ENCODE data around the gene SMPDL3B. TPM values are rescaled to one million over a fixed set of nuclear protein-coding genes. Genes with fewer than 3 reads are reported as not detected.
A peak's percentile ranks its signal among the peaks of the same experiment; 100 is the strongest.

The SMPDL3B gene, protein sequence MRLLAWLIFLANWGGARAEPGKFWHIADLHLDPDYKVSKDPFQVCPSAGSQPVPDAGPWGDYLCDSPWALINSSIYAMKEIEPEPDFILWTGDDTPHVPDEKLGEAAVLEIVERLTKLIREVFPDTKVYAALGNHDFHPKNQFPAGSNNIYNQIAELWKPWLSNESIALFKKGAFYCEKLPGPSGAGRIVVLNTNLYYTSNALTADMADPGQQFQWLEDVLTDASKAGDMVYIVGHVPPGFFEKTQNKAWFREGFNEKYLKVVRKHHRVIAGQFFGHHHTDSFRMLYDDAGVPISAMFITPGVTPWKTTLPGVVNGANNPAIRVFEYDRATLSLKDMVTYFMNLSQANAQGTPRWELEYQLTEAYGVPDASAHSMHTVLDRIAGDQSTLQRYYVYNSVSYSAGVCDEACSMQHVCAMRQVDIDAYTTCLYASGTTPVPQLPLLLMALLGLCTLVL
- polyA plus RNA-seq (ENCODE audit: insufficient read length in 3 of 3) = 10 to 100 TPM; 11.0 to 12.7 (median 12.4) TPM

DNA sequence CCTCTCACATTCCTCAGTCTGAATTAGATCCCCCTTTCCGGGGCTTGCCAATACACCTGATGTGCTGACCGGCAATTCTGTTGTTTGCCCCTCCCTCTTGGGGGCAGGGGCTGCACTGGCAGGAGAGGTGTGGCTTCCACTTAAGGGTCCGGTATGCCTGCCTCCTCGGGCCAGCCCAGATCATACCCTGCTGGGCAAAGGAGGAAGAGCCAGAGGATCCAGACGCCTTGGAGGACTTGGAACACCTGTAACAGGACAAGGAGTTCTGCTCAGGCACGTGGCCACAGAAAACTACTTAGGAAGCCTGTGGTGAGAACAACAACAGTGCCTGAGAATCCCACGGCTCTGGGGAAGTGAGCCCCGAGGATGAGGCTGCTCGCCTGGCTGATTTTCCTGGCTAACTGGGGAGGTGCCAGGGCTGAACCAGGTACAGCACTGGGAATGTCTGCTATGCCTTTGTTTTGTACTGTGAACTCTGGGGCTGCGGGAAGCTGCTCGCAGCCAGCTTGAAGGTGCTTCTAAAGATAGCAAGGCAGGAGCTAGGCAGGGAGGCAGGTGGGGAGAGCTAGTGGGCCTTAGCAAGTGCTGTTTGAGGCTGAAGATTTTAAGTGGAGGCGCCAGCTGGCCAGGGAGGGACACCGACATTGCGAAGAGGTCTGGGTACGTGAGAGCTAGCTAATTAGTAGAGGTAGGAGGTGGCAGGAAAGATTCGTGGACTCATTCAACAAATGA is at the start of gene SMPDL3B:
SMPDL3B (plus strand) TSS at position 183 of the 732 bp plus-strand sequence; CDS start at position 367, 184 bp downstream.
- DNase-seq (ENCODE audit: low read depth in 3 of 3, low spot score in 2 of 3) = peak; percentile 36 to 49 (median 39)

DNA sequence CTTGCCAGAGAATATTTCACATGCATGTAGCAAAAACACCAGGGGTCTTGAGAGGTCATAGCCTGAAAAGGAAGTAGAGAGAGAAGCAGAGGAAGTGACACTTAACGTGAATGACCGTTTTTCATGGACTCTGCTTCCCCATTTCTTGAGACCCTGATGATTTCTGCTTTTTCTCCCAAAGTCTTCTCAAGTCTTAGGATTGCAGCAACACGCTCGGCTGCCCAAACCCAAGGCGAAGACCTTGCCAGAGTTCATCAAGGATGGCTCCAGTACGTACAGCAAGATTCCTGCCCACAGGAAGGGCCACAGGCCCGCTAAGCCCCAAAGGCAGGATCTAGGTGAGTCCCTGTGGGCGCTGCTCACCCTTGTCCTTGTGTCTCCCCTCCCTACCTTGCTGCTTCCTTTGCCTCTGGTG is 49.7 kb upstream of the SMPDL3B start:
- DNase-seq (ENCODE audit: low read depth in 3 of 3, low spot score in 2 of 3) = no peak

DNA sequence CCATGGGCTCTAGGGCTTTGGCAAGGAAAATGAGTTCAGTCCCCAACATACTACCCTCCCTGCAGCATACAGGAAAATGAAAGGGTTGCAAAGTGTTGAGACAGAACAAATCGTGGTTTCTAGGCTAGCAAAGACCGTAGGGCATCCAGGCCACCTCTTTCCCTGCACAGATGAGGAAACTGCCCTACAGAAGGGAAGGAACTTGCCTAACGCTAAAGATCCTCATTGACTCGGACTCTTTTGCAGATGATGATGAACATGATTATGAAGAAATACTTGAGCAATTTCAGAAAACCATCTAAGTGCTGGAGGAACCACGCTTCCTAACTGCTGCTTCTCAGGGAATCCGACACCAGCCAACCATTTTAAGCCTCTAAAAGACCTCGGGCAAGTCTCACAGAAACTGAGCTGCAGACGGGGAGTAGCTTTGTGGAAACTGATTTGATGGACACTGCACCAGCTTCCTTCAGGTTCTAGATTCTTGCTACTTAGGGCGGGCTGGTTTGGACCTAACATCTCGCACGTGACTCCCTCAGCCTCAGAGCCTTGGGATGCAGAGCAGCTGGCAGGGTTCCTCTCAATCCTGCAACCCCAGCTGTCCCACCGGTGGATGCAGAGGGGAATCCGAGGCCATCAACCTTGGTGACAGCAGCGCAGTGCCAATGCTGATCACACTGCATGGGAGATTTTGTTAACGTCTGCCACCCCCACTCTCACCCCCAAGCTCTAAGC is 49.0 kb upstream of the SMPDL3B start:
- DNase-seq (ENCODE audit: low read depth in 3 of 3, low spot score in 2 of 3) = no peak

DNA sequence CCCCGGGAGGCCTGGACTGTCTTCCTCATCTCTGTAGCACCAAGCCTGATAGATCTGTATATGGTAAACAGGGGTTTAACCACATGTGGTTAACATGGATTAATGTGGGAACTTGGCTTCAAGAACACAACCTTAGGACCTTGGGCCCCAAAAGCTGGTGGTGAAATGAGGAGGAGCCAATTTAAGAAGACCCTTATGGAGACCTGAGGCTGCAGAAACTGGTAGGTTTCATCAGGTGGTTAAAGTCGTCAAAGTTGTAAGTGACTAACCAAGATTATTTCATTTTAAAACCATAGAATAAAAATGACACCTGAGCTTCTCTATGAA is 48.5 kb upstream of the SMPDL3B start:
- no peak for DNase-seq (ENCODE audit: low read depth in 3 of 3, low spot score in 2 of 3)

DNA sequence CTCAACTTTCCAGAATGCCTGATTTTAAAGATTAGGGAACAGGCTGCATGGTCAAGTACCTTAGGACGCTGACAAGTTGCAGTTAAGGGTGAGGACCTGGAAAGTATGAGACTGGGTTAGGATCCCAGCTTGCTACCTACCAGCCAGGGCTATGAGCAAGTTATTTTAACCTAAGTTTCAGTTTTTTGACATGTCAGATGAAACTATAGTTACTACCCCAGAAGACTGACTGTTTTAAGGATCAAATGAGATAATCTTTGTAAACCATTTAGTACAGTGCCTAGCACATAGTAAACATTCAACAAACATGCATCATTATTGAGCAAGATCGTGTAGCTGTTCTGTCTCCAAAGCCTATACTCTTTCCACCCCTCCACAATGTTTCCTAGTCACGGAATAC is 48.1 kb upstream of the SMPDL3B start:
- DNase-seq (ENCODE audit: low read depth in 3 of 3, low spot score in 2 of 3) = no peak

DNA sequence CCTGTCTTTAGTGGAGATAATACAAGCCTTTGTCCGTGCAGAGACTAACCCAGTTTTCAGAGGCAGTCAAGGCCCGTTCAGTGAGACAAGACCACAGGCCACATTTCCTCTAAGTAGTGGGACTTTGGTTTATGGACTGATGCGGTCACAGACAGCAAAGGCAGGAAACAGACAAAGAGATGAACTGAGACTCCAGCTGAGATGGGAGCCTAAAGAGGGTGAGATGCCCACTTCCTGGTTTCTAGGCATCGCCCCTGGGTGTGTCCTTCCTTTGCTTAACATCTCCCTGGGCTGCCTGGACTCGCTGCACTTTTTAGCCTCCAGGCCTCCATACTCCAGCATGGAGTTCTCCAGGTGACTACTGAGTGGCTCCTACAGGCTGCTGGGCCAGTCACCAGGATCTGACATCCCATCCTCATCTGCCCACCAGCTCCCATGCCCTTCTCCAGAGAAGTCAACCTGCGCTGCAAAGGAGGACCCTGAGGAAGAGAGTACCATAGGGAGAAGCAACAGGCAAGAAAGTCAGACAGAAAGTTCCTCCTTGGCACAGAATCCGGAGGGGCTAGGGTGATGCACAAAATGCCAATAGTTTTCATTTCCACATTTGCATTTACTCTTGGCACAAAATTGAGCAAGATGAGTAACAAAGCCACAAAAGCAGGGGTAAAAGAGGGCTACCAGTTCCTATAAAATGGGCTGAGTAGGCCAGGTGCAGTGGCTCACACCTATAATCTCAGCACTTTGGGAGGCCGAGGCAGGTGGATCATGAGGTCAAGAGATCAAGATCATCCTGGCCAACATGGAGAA is 47.4 kb upstream of the SMPDL3B start:
- DNase-seq (ENCODE audit: low read depth in 3 of 3, low spot score in 2 of 3) = no peak

DNA sequence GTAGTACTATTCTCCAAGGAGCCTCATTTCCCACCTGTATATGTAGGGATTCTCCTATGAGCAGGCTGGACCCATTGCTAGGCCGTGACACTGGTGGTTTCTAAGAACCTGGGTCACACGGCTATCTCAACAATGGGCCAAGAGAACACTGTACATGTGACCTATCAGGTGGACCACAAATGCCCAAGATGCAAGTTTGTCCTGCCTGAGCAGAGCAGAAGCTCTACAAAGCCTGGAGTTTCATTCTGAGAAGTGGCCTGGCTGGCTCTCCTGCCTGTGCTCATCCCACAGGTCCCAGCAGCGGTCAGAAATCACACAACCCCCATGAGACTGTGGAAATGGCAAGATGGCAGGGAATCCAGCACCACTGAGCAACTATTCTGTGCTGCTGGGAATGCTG is 45.3 kb upstream of the SMPDL3B start:
- DNase-seq (ENCODE audit: low read depth in 3 of 3, low spot score in 2 of 3) = no peak

DNA sequence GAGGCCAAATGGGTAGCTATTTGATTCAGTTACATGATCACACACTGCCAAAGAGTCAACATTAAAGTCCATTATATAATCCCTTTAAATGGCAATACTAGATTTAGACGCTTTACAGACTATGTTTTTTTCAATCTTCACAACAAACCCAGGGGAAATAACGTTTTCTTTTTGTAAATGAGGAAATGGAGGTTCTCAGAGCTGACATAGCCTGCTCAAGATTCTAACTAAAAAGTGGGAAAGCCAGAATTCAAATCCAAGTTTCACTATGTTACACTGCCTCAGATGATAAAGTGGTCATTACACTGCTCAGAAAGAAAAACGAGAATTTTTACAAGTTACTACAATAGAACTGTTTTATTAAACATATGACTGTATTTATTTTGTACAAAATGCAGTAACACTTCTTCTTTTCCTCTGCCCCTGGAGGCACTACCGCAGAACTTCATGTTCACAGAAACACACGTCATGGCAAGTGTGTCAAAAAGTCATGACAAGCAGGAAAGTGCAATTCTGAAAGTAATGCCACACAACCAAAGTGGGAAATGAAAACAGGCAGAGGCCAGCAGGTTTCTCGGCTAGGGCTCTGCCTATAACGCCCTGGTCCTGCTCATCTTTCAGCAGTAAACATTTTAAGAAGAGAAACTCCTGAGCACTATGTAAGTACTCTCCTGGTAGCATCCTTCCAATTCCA is 43.5 kb upstream of the SMPDL3B start:
- no peak for DNase-seq (ENCODE audit: low read depth in 3 of 3, low spot score in 2 of 3)

DNA sequence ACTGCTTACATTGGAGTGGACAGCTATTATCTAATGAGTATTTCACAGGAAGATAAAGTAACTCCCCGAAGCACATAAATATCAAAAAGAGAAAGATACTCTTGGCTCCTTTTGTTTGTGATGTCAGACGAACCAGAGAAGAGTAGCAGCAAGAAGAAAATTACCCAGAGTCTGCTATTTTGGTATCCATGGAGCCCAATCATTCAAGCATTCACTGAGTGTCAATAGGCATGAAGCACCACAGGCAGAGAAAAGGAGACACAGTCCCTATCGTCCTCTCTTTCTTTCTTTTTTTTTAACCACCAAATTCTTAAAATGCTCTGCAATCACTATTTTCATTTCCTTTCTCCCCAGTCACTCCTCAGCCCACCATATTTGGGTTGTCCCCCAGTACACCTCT is 40.3 kb upstream of the SMPDL3B start:
- no peak for DNase-seq (ENCODE audit: low read depth in 3 of 3, low spot score in 2 of 3)

DNA sequence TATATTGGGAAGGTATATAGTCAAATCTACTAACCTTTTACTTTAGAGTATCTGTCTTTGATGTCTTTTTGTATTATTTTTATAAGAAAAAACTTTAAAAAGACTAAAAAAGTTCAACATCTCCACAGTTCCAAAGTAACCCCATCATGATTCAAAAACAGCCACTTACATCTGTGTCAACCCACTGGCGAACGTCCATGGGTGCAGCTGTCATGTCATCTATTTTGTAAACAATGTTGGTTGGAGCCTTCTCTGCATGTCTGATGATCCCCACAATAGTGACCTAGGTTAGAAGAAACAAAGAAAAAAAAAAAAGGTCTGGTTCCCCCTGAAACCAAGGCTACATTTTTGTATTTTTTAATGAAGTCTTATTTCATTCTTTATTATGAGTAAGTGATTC is 28.0 kb upstream of the SMPDL3B start:
- DNase-seq (ENCODE audit: low read depth in 3 of 3, low spot score in 2 of 3) = no peak

DNA sequence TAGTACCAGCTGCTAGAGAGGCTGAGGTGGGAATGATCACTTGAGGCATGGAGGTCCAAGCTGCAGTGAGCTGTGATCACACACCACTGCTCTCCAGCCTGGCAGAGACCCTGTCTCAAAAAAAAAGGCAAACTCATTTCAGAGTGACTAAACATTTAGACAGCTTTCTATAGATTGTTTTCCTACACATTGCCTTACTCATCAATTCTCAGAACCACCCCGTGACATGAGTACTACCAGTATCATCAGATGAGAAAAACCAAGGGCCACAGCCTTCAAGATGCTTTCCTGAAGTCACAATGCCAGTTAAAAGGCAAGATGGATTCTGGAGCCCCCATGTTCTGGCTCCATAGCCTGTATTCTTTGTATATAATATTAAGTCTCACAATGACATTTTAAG is 22.4 kb upstream of the SMPDL3B start:
- no peak for DNase-seq (ENCODE audit: low read depth in 3 of 3, low spot score in 2 of 3)

DNA sequence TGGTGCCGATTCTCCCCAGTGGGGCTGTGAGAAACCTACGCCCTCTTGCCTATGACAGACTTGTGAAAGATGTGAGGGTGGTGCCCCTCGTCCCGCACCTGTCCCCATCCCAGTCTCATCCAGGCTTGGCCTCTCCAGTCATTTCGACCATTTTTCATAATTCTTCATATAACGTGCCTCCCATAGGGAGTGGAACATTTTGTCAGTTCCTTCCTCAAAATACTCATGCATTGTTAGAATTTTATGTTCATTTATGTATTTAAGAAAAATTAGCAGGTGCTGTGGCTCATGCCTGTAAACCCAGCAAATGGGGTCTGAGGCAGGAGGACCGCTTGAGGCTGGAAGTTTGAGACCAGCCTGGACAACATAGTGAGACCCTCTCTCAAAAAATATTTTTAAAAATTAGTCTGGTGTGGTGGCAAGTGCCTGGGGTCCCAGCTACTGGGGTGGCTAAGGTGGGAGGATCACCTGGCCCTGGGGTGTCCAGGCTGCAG is 19.7 kb upstream of the SMPDL3B start:
- DNase-seq (ENCODE audit: low read depth in 3 of 3, low spot score in 2 of 3) = no peak

DNA sequence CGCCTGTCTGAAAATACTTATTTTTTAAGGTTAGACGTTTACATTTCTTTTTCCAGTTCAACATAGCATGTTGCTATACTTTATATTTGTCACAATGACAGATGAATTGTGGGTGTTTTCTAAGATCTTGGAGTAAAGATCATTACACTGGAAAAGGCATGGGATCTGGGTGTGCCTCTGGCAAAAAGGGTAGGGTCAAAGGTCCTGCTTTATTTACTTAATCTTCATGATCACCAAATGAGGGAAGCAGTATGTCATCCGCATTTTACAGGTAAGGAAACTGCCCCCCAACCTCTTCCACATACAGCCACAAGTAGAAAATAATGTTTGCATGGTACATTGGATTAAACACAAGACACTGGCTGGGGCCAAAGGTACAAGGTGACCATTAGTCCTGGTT is 12.5 kb upstream of the SMPDL3B start:
- no peak for DNase-seq (ENCODE audit: low read depth in 3 of 3, low spot score in 2 of 3)

DNA sequence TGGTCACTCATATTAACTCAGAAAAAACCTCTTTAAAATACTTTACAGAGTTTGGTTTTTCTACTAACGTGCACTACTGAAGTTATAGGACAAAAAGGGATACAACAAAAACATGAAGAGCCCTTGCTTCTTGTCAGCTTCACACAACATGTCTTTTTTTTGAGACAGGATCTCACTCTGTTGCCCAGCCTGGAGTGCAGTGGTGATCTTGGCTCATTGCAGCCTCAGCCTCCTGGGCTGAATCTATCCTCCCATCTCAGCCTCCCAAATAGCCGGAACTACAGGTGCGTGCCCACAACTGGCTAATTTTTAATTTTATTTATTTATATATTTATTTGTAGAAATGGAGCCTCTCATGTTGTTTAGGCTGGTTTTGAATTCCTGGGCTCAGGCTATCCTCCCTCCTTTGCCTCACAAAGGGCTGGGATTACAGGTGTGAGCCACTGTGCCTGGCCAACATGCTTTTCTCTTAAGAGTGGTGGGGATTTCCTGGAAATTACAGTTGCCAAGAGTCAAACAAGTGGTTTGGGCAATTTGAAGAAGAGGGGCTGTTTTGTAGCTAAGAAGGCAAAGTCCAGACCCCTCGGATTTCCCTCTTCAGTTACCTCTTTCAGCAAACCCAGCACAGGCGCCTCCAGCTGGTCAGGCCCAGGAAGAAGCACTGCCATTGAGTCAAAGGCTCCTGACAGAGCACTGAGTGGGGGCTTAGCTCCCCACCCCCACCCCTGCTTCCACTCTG is 6.4 kb upstream of the SMPDL3B start:
- DNase-seq (ENCODE audit: low read depth in 3 of 3, low spot score in 2 of 3) = no peak

DNA sequence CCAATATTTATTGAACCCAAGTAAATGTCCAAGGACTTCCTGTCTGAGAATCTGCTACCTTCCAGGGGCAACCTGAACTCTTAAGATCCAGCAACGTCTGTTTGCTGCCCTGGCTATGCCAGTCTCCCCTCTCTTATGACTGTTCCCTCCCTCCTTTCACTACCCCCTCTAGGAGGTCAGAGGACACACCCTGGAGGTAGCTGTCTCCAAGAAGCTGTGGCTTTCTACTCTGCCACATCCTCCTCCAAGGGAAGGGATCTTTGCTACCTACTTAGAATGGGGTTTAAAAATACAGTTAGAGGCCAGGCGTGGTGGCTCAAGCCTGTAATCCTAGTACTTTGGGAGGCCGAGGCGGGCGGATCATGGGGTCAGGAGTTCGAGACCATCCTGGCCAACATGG is 3.6 kb upstream of the SMPDL3B start:
- DNase-seq (ENCODE audit: low read depth in 3 of 3, low spot score in 2 of 3) = no peak

DNA sequence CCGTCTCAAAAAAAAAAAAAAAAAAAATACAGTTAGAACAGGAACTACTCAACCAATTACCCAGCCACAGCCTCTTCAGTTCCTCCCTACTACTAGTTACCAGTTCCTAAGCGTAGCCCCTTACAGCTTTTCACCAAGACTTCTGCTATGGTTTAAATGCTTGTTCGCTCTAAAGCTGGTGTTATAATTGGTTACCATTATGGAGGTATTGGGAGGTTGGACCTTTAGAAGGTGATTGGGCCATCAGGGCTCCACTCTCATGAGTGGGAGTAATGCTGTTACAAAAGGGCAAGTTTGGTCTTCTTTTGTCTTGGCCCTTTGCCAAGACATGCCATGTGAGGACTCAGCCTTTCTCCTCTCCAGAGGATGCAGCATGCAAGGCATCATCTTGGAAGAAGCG is 3.0 kb upstream of the SMPDL3B start:
- DNase-seq (ENCODE audit: low read depth in 3 of 3, low spot score in 2 of 3) = no peak

DNA sequence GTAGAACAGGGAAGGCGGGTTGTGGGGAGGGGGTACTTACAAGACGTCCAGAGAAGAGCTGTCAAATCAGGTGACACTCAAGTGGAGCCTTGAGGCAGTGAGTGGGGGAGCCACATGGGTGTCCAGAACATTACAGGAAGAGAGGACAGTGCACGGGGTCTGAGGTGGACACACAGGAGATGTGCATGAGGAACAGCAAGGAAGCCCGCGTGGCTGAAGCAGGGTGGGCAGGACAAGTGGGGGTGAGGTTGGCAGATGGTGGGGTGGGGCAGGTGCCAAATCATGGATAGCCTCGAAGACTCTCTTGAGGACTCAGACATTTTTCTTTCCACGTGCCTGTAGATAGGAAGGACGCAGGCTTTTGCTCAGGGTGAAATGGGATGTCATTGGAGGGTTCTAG is 921 bp downstream of the SMPDL3B start:
- no peak for DNase-seq (ENCODE audit: low read depth in 3 of 3, low spot score in 2 of 3)

DNA sequence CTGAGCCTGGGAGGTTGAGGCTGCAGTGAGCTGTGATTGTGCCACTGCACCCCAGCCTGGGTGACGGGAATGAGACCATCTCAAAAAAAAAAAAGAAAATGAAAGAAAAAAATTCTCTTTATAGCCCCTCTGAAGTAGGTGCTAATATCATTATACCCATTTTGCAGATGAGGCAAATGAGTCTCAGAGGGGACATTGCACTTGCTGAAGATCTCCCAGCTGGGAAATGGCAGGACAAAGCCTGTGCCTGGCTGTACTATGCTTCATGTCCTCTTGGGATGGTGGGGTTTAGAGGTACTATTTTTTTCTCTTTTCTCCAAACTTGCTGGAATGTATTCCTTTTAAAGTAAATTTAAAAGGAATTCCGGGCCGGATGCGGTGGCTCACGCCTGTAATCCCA is 1.6 kb downstream of the SMPDL3B start:
- no peak for DNase-seq (ENCODE audit: low read depth in 3 of 3, low spot score in 2 of 3)

DNA sequence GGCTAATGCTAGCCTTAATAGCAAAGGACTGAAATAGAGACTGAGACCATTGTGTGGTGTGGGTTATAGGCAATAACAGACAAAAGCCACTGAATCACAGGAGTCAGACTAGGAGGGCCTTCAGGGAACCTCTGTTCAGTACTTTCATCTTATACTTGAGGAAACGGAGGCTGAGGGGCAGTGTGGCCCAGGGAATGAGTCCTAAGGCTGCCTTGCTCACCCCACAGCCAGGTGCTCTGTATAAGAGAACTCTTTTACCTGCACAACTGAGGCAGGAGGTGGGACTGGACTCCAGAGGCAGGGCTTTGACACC is 2.7 kb downstream of the SMPDL3B start:
- no peak for DNase-seq (ENCODE audit: low read depth in 3 of 3, low spot score in 2 of 3)
